A549 (cell line): Measurements from ENCODE around the gene STIM1. TPM values are rescaled to one million over a fixed set of nuclear protein-coding genes. Genes with fewer than 3 reads are reported as not detected.

ENCODE experiments used
- ATAC-seq, 2 experiments: fragments of 200-7000 bp in 1 of 2; fragments of >200 bp in 1 of 2; cut with Nextera tagmentation in 1 of 2; cut with Tn5 transposase in 1 of 2; 3 replicates each; pipeline versions ENCODE4 v1.8.0 to v1.9.1; 2018 to 2020; ENCODE audit warnings: mild to moderate bottlenecking in 1 of 2, moderate library complexity in 1 of 2
- CTCF ChIA-PET: fragments of 300-600 bp; sonication (Branson Sonifier 250); formaldehyde crosslinking; extraction: SDS; loops from one replicate; lab custom pipeline; 2021; ENCODE audit warnings: antibody characterized with exemption, inconsistent platforms; lab: Yijun Ruan, JAX
- POLR2A ChIA-PET: fragments of 350-600 bp; formaldehyde crosslinking; extraction: SDS; loops from one replicate; lab custom pipeline; 2021; ENCODE audit warnings: antibody characterized with exemption, inconsistent platforms; lab: Yijun Ruan, JAX
- DNase-seq, 2 experiments: peaks; one replicate each; pipeline versions ENCODE4 v3.0.0 to v3.0.0-alpha.2; 2011 to 2016; ENCODE audit warnings: low read depth in 1 of 2, low spot score in 1 of 2
- FAIRE-seq: peaks from 2 replicates; lab custom pipeline; 2011; peaks lifted over from hg19 to GRCh38; lab: Jason Lieb, UNC
- H3K27ac ChIP-seq, 2 experiments: fragments of >200 bp; sonication (Bioruptor Twin); formaldehyde crosslinking; 3 replicates each; pipeline ENCODE4 v1.5.1; 2016 to 2017
- H3K4me1 ChIP-seq: fragments of >200 bp; sonication (Bioruptor Twin); formaldehyde crosslinking; 3 replicates; pipeline ENCODE4 v1.6.1; 2016
- H3K4me2 ChIP-seq: fragments of >200 bp; sonication (Bioruptor Twin); formaldehyde crosslinking; 3 replicates; pipeline ENCODE4 v1.6.1; 2016
- H3K4me3 ChIP-seq: fragments of >200 bp; sonication (Bioruptor Twin); formaldehyde crosslinking; 3 replicates; pipeline ENCODE4 v1.5.1; 2016
- H3K9me3 ChIP-seq: fragments of >200 bp; sonication (Bioruptor Twin); formaldehyde crosslinking; 3 replicates; pipeline ENCODE4 v1.6.1; 2016
- BHLHE40 ChIP-seq: IDR thresholded peaks from 2 replicates; pipeline ENCODE4 v1.6.1; 2012; ENCODE audit warnings: low read depth, low read length, inconsistent platforms
- CBX2 ChIP-seq: fragments of 200-600 bp; sonication (generic); IDR thresholded peaks from 2 replicates; pipeline ENCODE4 v1.6.1; 2016; ENCODE audit warnings: low read depth, mild to moderate bottlenecking, borderline replicate concordance
- CBX8 ChIP-seq: fragments of 200-600 bp; sonication (generic); IDR thresholded peaks from 2 replicates; pipeline ENCODE4 v1.6.1; 2016
- CEBPB ChIP-seq, 2 experiments: fragments of >200 bp in 1 of 2; sonication (Bioruptor Twin) in 1 of 2; formaldehyde crosslinking in 1 of 2; IDR thresholded peaks; 2 replicates each; pipeline ENCODE4 v1.6.1; 2012 to 2016
- CHD4 ChIP-seq: fragments of 200-600 bp; sonication (generic); IDR thresholded peaks from 2 replicates; pipeline ENCODE4 v1.6.1; 2016; ENCODE audit warnings: antibody characterized with exemption, mild to moderate bottlenecking, borderline replicate concordance
- EHMT2 ChIP-seq: fragments of 200-600 bp; sonication (generic); IDR thresholded peaks from 2 replicates; pipeline ENCODE4 v1.6.1; 2016; ENCODE audit warnings: antibody characterized with exemption, low read depth, mild to moderate bottlenecking, moderate library complexity
- EP300 ChIP-seq, 2 experiments: fragments of >200 bp; sonication (Bioruptor Twin); formaldehyde crosslinking; IDR thresholded peaks; 2 replicates in 1 of 2; 3 replicates in 1 of 2; pipeline ENCODE4 v1.6.1; 2016 to 2017
- FOSB ChIP-seq: fragments of 250-450 bp; sonication (Bioruptor Pico); IDR thresholded peaks from 2 replicates; pipeline ENCODE4 v1.5.0; 2020; ENCODE audit warnings: mild to moderate bottlenecking, moderate library complexity
- FOSL2 ChIP-seq, 2 experiments: fragments of 450-650 bp in 1 of 2; fragments of >200 bp in 1 of 2; sonication (Bioruptor Twin) in 1 of 2; formaldehyde crosslinking; IDR thresholded peaks; 2 replicates each; pipeline versions ENCODE4 v1.5.0 to v1.6.1; 2016 to 2020; ENCODE audit warnings: mild to moderate bottlenecking in 1 of 2, moderate library complexity in 1 of 2
- HES2 ChIP-seq: fragments of >200 bp; sonication (Bioruptor Twin); formaldehyde crosslinking; IDR thresholded peaks from 2 replicates; pipeline ENCODE4 v1.6.1; 2016
- HEYL ChIP-seq: fragments of 250-450 bp; sonication (Bioruptor Pico); IDR thresholded peaks from 2 replicates; pipeline ENCODE4 v1.8.0; 2021; ENCODE audit warnings: mild to moderate bottlenecking, moderate library complexity
- HMGXB4 ChIP-seq: fragments of 250-450 bp; sonication (Bioruptor Pico); IDR thresholded peaks from 2 replicates; pipeline ENCODE4 v1.5.0; 2021; ENCODE audit warnings: mild to moderate bottlenecking, moderate library complexity, borderline replicate concordance
- HOXB5 ChIP-seq: fragments of 250-450 bp; sonication (Bioruptor Pico); IDR thresholded peaks from 2 replicates; pipeline ENCODE4 v1.5.0; 2020; ENCODE audit warnings: mild to moderate bottlenecking, moderate library complexity
- JUN ChIP-seq, 2 experiments: fragments of >200 bp; sonication (Bioruptor Twin); formaldehyde crosslinking; IDR thresholded peaks; 2 replicates in 1 of 2; 3 replicates in 1 of 2; pipeline ENCODE4 v1.6.1; 2016 to 2017
- JUNB ChIP-seq: fragments of >200 bp; sonication (Bioruptor Twin); formaldehyde crosslinking; IDR thresholded peaks from 2 replicates; pipeline ENCODE4 v1.6.1; 2016
- KDM5A ChIP-seq: fragments of 200-600 bp; sonication (generic); IDR thresholded peaks from 2 replicates; pipeline ENCODE4 v1.6.1; 2016; ENCODE audit warnings: antibody characterized with exemption, mild to moderate bottlenecking
- MAFK ChIP-seq: fragments of 450-650 bp; IDR thresholded peaks from 2 replicates; pipeline ENCODE4 v1.6.1; 2014; ENCODE audit not compliant: partially characterized antibody
- MAX ChIP-seq: IDR thresholded peaks from 2 replicates; pipeline ENCODE4 v1.6.1; 2012
- PBX3 ChIP-seq: IDR thresholded peaks from 2 replicates; pipeline ENCODE4 v1.6.1; 2012
- RAD21 ChIP-seq, 2 experiments: fragments of >200 bp in 1 of 2; sonication (Bioruptor Twin) in 1 of 2; formaldehyde crosslinking in 1 of 2; IDR thresholded peaks in 1 of 2; conservative IDR thresholded peaks in 1 of 2; 2 replicates in 1 of 2; 3 replicates in 1 of 2; pipeline ENCODE4 v1.6.1; 2012 to 2018; ENCODE audit warnings: inconsistent platforms in 1 of 2
- RARB ChIP-seq: fragments of 250-450 bp; sonication (Bioruptor Pico); IDR thresholded peaks from 2 replicates; pipeline ENCODE4 v1.8.0; 2021; ENCODE audit warnings: mild to moderate bottlenecking, moderate library complexity
- RCOR1 ChIP-seq: fragments of 150-350 bp; IDR thresholded peaks from 2 replicates; pipeline ENCODE4 v1.6.1; 2014; ENCODE audit warnings: antibody characterized with exemption, low read length, low read depth
- REST ChIP-seq: fragments of 200-600 bp; sonication (generic); IDR thresholded peaks from 2 replicates; pipeline ENCODE4 v1.6.1; 2016; ENCODE audit warnings: antibody characterized with exemption, mild to moderate bottlenecking, moderate library complexity
- RFX5 ChIP-seq: fragments of 450-650 bp; IDR thresholded peaks from 2 replicates; pipeline ENCODE4 v1.7.1; 2014; ENCODE audit warnings: antibody characterized with exemption, mild to moderate bottlenecking, moderate library complexity
- RNF2 ChIP-seq: fragments of 200-600 bp; sonication (generic); IDR thresholded peaks from 2 replicates; pipeline ENCODE4 v1.6.1; 2016; ENCODE audit warnings: low read depth, mild to moderate bottlenecking, antibody characterized with exemption, moderate library complexity, borderline replicate concordance
- TFCP2L1 ChIP-seq: fragments of 250-450 bp; sonication (Bioruptor Pico); IDR thresholded peaks from 2 replicates; pipeline ENCODE4 v1.5.0; 2021; ENCODE audit warnings: mild to moderate bottlenecking
- ZC3H11A ChIP-seq: fragments of 450-650 bp; IDR thresholded peaks from 2 replicates; pipeline ENCODE4 v1.6.1; 2014; ENCODE audit warnings: antibody characterized with exemption, mild to moderate bottlenecking
- ZNF302 ChIP-seq: fragments of 250-450 bp; sonication (Bioruptor Pico); IDR thresholded peaks from 2 replicates; pipeline ENCODE4 v1.9.0; 2021; ENCODE audit warnings: inconsistent platforms, mild to moderate bottlenecking, moderate library complexity
- WGBS: methylation state at CpG from one replicate; pipeline ENCODE4 v1.1.6; 2017; ENCODE audit errors: missing lambda C conversion rate; 5-methylcytosine and 5-hydroxymethylcytosine counted together
- polyA plus RNA-seq, 4 experiments: library from polyadenylated mRNA; depleted of rRNA in 3 of 4; stranded (reverse); fragments of >200 nt; fragmentation: RNase III in 1 of 4; extraction: RNeasy Plus Mini Kit Qiagen cat#74134 plus additional on column Dnase treatment in 1 of 4; gene quantifications; 2 replicates in 3 of 4; 3 replicates in 1 of 4; pipeline ENCODE4 v1.2.3, GENCODE V29; 2011 to 2017

STIM1 gene
- polyA plus RNA-seq, 2 of the 4 experiments (the other 2 are of a cell fraction) = 35.2 to 38.7 TPM

GRCh38 chr11:3942956-3943497, 87.6 kb downstream of the STIM1 start (continued):
- TF ChIP-seq REST = no peak
- TF ChIP-seq CBX2 = no peak
- no peak for TF ChIP-seq JUNB

- H3K4me1 ChIP-seq = peaks cover 20% of the 10 kb centered on the region; the same call in 2 of the 3 replicates
- TF ChIP-seq RCOR1 (no peak), ZNF302 (CRISPR knock-in tag) (no peak), MAX (no peak), CBX8 (no peak), JUN (IDR thresholded peaks at IDR 0.05) (no peak), EHMT2 (no peak), HES2 (no peak), PBX3 (no peak), CHD4 (no peak)
- POLR2A ChIA-PET = no interaction called here
- CTCF ChIA-PET = interaction anchor here (2.1 kb wide), 1 partner anchor 129 kb away, joined by 5 read pairs; no protein-coding TSS in a partner anchor
- no peaks in the 10 kb centered on the region for H3K9me3 ChIP-seq
- DNase-seq (no peak), FAIRE-seq (no peak), ATAC-seq (no peak)
- 73% methylated on average over 1 of the region's 1 CpG for WGBS
- H3K4me2 ChIP-seq = no peak overlapping the region
- no peak overlapping the region for H3K27ac ChIP-seq
- H3K4me3 ChIP-seq = no peak overlapping the region
Observed at GRCh38 chr11:3944198-3944597, 88.7 kb downstream of the STIM1 start.

- POLR2A ChIA-PET = no interaction called here
- no peak for ATAC-seq
- Histone ChIP-seq H3K9me3 (no peaks in the 10 kb centered on the region), H3K4me1 (peaks cover 26% of the 10 kb centered on the region), H3K4me3 (no peak overlapping the region), H3K27ac (no peak overlapping the region), H3K4me2 (no peak overlapping the region)
- WGBS = 82% methylated on average over 2 of the region's 2 CpGs
- TF ChIP-seq EP300 (IDR thresholded peaks at IDR 0.05) (no peak), RAD21 (conservative IDR thresholded peaks at IDR 0.05 in 1 of 2, IDR thresholded peaks at IDR 0.05 in 1 of 2) (no peak), HMGXB4 (no peak), HOXB5 (no peak), ZC3H11A (no peak), TFCP2L1 (CRISPR knock-in tag) (no peak), CEBPB (IDR thresholded peaks at IDR 0.05) (no peak), FOSB (no peak), RARB (CRISPR knock-in tag) (no peak), RNF2 (no peak), RFX5 (no peak), BHLHE40 (no peak), MAFK (no peak), KDM5A (no peak), JUNB (no peak), FOSL2 (IDR thresholded peaks at IDR 0.05) (no peak), FOSL2 (CRISPR knock-in tag; IDR thresholded peaks at IDR 0.05) (no peak), HEYL (CRISPR knock-in tag) (no peak)
- FAIRE-seq = no peak
- CTCF ChIA-PET = no interaction called here
- no peak for DNase-seq
Observed at GRCh38 chr11:3946455-3947017, 91.1 kb downstream of the STIM1 start.
